H1 (cell line): ENCODE data around the gene PRX. TPM values are rescaled to one million over a fixed set of nuclear protein-coding genes. Genes with fewer than 3 reads are reported as not detected.

Source experiments
- CTCF ChIA-PET: fragments of 300-600 bp; sonication (Branson Sonifier 250); formaldehyde crosslinking; loops from one replicate; lab custom pipeline; 2021; ENCODE audit not compliant: partially characterized antibody; lab: Charles Lee
- POLR2A ChIA-PET: fragments of 300-600 bp; sonication (Branson Sonifier 250); formaldehyde crosslinking; loops from one replicate; lab custom pipeline; 2021; ENCODE audit warnings: inconsistent platforms; ENCODE audit not compliant: partially characterized antibody; lab: Charles Lee
- DNase-seq, 2 experiments: peaks; one replicate each; pipeline versions ENCODE4 v3.0.0 to v3.0.0-alpha.2; 2010 to 2022; ENCODE audit warnings: low spot score in 2 of 2, low read depth in 1 of 2, mixed read lengths in 1 of 2
- FAIRE-seq: peaks from 2 replicates; lab custom pipeline; 2011; peaks lifted over from hg19 to GRCh38; lab: Jason Lieb, UNC
- H2AFZ ChIP-seq: 2 replicates; pipeline ENCODE4 v1.8.1; 2012; ENCODE audit warnings: low read length, inconsistent platforms
- H2AK5ac ChIP-seq: 2 replicates; pipeline ENCODE4 v1.6.1; 2013; ENCODE audit warnings: low read depth, low read length
- H2BK120ac ChIP-seq: replicated peaks from 2 replicates; pipeline ENCODE3; 2013; ENCODE audit warnings: low read depth, low read length, inconsistent platforms
- H2BK12ac ChIP-seq: 2 replicates; pipeline ENCODE4 v1.6.1; 2013; ENCODE audit warnings: low read depth, low read length
- H2BK15ac ChIP-seq: 2 replicates; pipeline ENCODE4 v1.6.1; 2013; ENCODE audit warnings: low read length
- H2BK20ac ChIP-seq: 2 replicates; pipeline ENCODE4 v1.6.1; 2013; ENCODE audit warnings: low read length
- H2BK5ac ChIP-seq: 2 replicates; pipeline ENCODE4 v1.6.1; 2013; ENCODE audit warnings: low read depth, low read length
- H3K14ac ChIP-seq: 2 replicates; pipeline ENCODE4 v1.6.1; 2013; ENCODE audit warnings: inconsistent platforms; ENCODE audit not compliant: insufficient read length
- H3K18ac ChIP-seq: 2 replicates; pipeline ENCODE4 v1.6.1; 2013; ENCODE audit warnings: low read length; ENCODE audit errors: extremely low read depth
- H3K23ac ChIP-seq: 2 replicates; pipeline ENCODE4 v1.6.1; 2013; ENCODE audit warnings: inconsistent platforms; ENCODE audit not compliant: insufficient read length
- H3K23me2 ChIP-seq: 2 replicates; pipeline ENCODE4 v1.6.1; 2013; ENCODE audit warnings: low read depth, low read length
- H3K27ac ChIP-seq: 2 replicates; pipeline ENCODE4 v1.6.1; 2011; ENCODE audit warnings: low read depth, low read length, inconsistent platforms
- H3K27me3 ChIP-seq, 4 experiments: replicated peaks in 1 of 4; 1 replicate in 1 of 4; 2 replicates in 3 of 4; pipeline versions ENCODE4 v1.6.1 to v1.8.1; 2011 to 2013; ENCODE audit warnings: low read length in 3 of 4, mild to moderate bottlenecking in 3 of 4, inconsistent platforms in 2 of 4, mixed read lengths in 2 of 4, moderate library complexity in 1 of 4; ENCODE audit not compliant: control insufficient read depth in 3 of 4, insufficient read depth in 3 of 4; ENCODE audit errors: extremely low read depth in 1 of 4
- H3K36me3 ChIP-seq, 4 experiments: 2 replicates each; pipeline versions ENCODE4 v1.6.1 to v1.8.1; 2011 to 2013; ENCODE audit warnings: mild to moderate bottlenecking in 4 of 4, low read length in 3 of 4, moderate library complexity in 2 of 4, control low read depth in 1 of 4, inconsistent platforms in 1 of 4; ENCODE audit not compliant: insufficient read depth in 4 of 4, control insufficient read depth in 2 of 4
- H3K4ac ChIP-seq: replicated peaks from 2 replicates; pipeline ENCODE3; 2013; ENCODE audit warnings: low read length, low read depth, mixed read lengths, inconsistent platforms; ENCODE audit not compliant: insufficient read length
- H3K4me1 ChIP-seq, 4 experiments: replicated peaks in 1 of 4; 1 replicate in 1 of 4; 2 replicates in 3 of 4; pipeline versions ENCODE4 v1.6.1 to v1.8.1; 2011 to 2013; ENCODE audit warnings: low read length in 3 of 4, inconsistent platforms in 2 of 4, mixed read lengths in 1 of 4; ENCODE audit not compliant: insufficient read depth in 4 of 4, control insufficient read depth in 3 of 4
- H3K4me2 ChIP-seq, 2 experiments: 2 replicates each; pipeline versions ENCODE4 v1.6.1 to v1.8.1; 2011 to 2013; ENCODE audit warnings: low read depth in 2 of 2, low read length in 2 of 2, control low read depth in 1 of 2, inconsistent platforms in 1 of 2, mild to moderate bottlenecking in 1 of 2; ENCODE audit not compliant: insufficient read depth in 1 of 2
- H3K4me3 ChIP-seq, 4 experiments: fragments of 200-600, 300-600 bp in 1 of 4; sonication (generic), shearing (Covaris generic), sonication (Bioruptor Twin) in 1 of 4; 2 replicates each; pipeline versions ENCODE4 v1.5.1 to v1.8.1; 2011 to 2016; ENCODE audit warnings: low read length in 4 of 4, low read depth in 3 of 4, control low read depth in 2 of 4, inconsistent platforms in 2 of 4, mild to moderate bottlenecking in 2 of 4, mixed read lengths in 1 of 4, moderate library complexity in 1 of 4; ENCODE audit not compliant: insufficient read depth in 2 of 4; ENCODE audit errors: extremely low read depth in 1 of 4
- H3K56ac ChIP-seq: replicated peaks from 2 replicates; pipeline ENCODE3; 2013; ENCODE audit warnings: low read depth, mild to moderate bottlenecking, mixed read lengths, low read length, inconsistent platforms; ENCODE audit not compliant: insufficient read length
- H3K79me1 ChIP-seq: 2 replicates; pipeline ENCODE4 v1.6.1; 2013; ENCODE audit warnings: low read depth, low read length, control low read depth
- H3K79me2 ChIP-seq, 2 experiments: 2 replicates each; pipeline versions ENCODE4 v1.6.1 to v1.8.1; 2012 to 2013; ENCODE audit warnings: low read length in 2 of 2, mild to moderate bottlenecking in 2 of 2, inconsistent platforms in 1 of 2; ENCODE audit not compliant: insufficient read depth in 2 of 2, control insufficient read depth in 1 of 2
- H3K9ac ChIP-seq, 4 experiments: replicated peaks in 1 of 4; 1 replicate in 1 of 4; 2 replicates in 3 of 4; pipeline versions ENCODE4 v1.6.1 to v1.8.1; 2011 to 2013; ENCODE audit warnings: low read depth in 3 of 4, low read length in 3 of 4, control low read depth in 2 of 4, mild to moderate bottlenecking in 2 of 4, moderate library complexity in 2 of 4, inconsistent platforms in 1 of 4; ENCODE audit errors: extremely low read depth in 1 of 4
- H3K9me3 ChIP-seq, 2 experiments: 2 replicates each; pipeline versions ENCODE4 v1.6.1 to v1.8.1; 2012 to 2013; ENCODE audit warnings: mild to moderate bottlenecking in 2 of 2, moderate library complexity in 2 of 2, control low read depth in 1 of 2, inconsistent platforms in 1 of 2, low read depth in 1 of 2, low read length in 1 of 2, mixed read lengths in 1 of 2; ENCODE audit not compliant: insufficient read depth in 2 of 2
- H4K20me1 ChIP-seq, 2 experiments: replicated peaks in 1 of 2; 2 replicates each; pipeline versions ENCODE3 to v1.8.1; 2011 to 2013; ENCODE audit warnings: inconsistent platforms in 2 of 2, low read length in 2 of 2, mild to moderate bottlenecking in 1 of 2; ENCODE audit not compliant: insufficient read depth in 2 of 2, control insufficient read depth in 1 of 2
- H4K5ac ChIP-seq: 2 replicates; pipeline ENCODE4 v1.6.1; 2013; ENCODE audit warnings: low read length, low read depth, mixed read lengths, inconsistent platforms; ENCODE audit not compliant: insufficient read length
- H4K8ac ChIP-seq: 2 replicates; pipeline ENCODE4 v1.8.0; 2013; ENCODE audit warnings: mild to moderate bottlenecking, moderate library complexity, low read length, inconsistent platforms; ENCODE audit not compliant: insufficient read depth; ENCODE audit errors: extremely low read depth
- H4K91ac ChIP-seq: replicated peaks from 2 replicates; pipeline ENCODE3; 2013; ENCODE audit warnings: low read length, mixed read lengths, inconsistent platforms; ENCODE audit not compliant: insufficient read length
- ATF2 ChIP-seq: IDR thresholded peaks from 2 replicates; pipeline ENCODE4 v1.6.1; 2012; ENCODE audit warnings: low read length, inconsistent platforms
- CTBP2 ChIP-seq: IDR thresholded peaks from 2 replicates; pipeline ENCODE4 v1.7.0; 2011; ENCODE audit warnings: borderline replicate concordance, mild to moderate bottlenecking, moderate library complexity, mixed read lengths, low read length; ENCODE audit not compliant: insufficient read depth, insufficient read length
- CTCF ChIP-seq, 3 experiments: IDR thresholded peaks; 1 replicate in 2 of 3; 2 replicates in 1 of 3; pipeline versions ENCODE4 v1.5.1 to v1.6.1; 2011; ENCODE audit warnings: low read length in 3 of 3, mild to moderate bottlenecking in 3 of 3, inconsistent platforms in 2 of 3, low read depth in 1 of 3, moderate library complexity in 1 of 3; ENCODE audit not compliant: insufficient read depth in 1 of 3; ENCODE audit errors: control extremely low read depth in 1 of 3
- KDM1A ChIP-seq: fragments of 200-600, 300-600 bp; sonication (generic); IDR thresholded peaks from 2 replicates; pipeline ENCODE4 v1.7.1; 2016; ENCODE audit warnings: mild to moderate bottlenecking, low read length, borderline replicate concordance
- RFX5 ChIP-seq: IDR thresholded peaks from 2 replicates; pipeline ENCODE4 v1.6.1; 2011; ENCODE audit warnings: low read depth, low read length, improper control_type of control experiment, borderline replicate concordance
- TBP ChIP-seq: IDR thresholded peaks from 2 replicates; pipeline ENCODE4 v1.6.1; 2011; ENCODE audit warnings: low read depth, low read length, improper control_type of control experiment
- WGBS, 2 experiments: shearing (Covaris generic) in 1 of 2; methylation state at CpG; one replicate each; pipeline versions ENCODE4 v1.1.6 to v1.1.7; 2013 to 2015; ENCODE audit warnings: low lambda C conversion rate in 2 of 2, mixed read lengths in 2 of 2, inconsistent platforms in 1 of 2, low coverage in 1 of 2, missing lambda C conversion rate in 1 of 2; ENCODE audit not compliant: insufficient replicate concordance in 2 of 2, insufficient coverage in 1 of 2, insufficient read length in 1 of 2; ENCODE audit errors: extremely low coverage in 1 of 2, missing lambda C conversion rate in 1 of 2; 5-methylcytosine and 5-hydroxymethylcytosine counted together
- polyA plus RNA-seq, 7 experiments: library from polyadenylated mRNA; depleted of rRNA in 3 of 7; stranded (reverse) in 5 of 7; unstranded in 2 of 7; fragments of >200 nt in 5 of 7; fragments of 200-250 nt in 2 of 7; gene quantifications; 1 replicate in 5 of 7; 2 replicates in 1 of 7; 4 replicates in 1 of 7; pipeline versions ENCODE4 v1.2.1 to v1.2.3, GENCODE V29; 2011 to 2013; ENCODE audit warnings: missing spikeins in 2 of 7, mixed read lengths in 2 of 7
- total RNA-seq: library from RNA; stranded (reverse); fragmentation: NEBNext Ultra II Directional; extraction: Animal tissue kit (Norgen Biotek cat#: 25700); gene quantifications from 2 replicates; pipeline ENCODE4 v1.2.1, GENCODE V29; 2021

Gene PRX
- total and polyA plus RNA-seq, 2 of the 8 experiments (the other 6 are each of a cell fraction or from before 2014, with no cell fraction given), result 2.8 to 5.8 TPM

- POLR2A ChIA-PET, result interaction anchor here (0.7 to 5.4 kb wide), 5 partner anchors 11 to 36 kb away, joined by 3 to 24 read pairs (median 4); no protein-coding TSS in a partner anchor
- TF ChIP-seq CTBP2 (no peak), KDM1A (no peak), ATF2 (no peak), RFX5 (no peak), TBP (no peak), CTCF (IDR thresholded peaks at IDR 0.05; ENCODE audit: control extremely low read depth in 1 of 3, insufficient read depth in 1 of 3, low read depth in 1 of 3, low read length in 3 of 3) (no peak)
These were observed 16.2 kb downstream of the PRX start for GRCh38 chr19:40396886-40397567.

More at GRCh38 chr19:40396886-40397567, 16.2 kb downstream of the PRX start:
- Histone ChIP-seq H3K9ac (no peak overlapping the region), H2AFZ (no peak overlapping the region), H2BK12ac (no peak overlapping the region), H3K23me2 (peaks cover 3% of the 10 kb centered on the region; the same call in 1 of the 2 replicates), H3K56ac (no peak overlapping the region), H3K23ac (no peak overlapping the region), H3K36me3 (no peaks in the 10 kb centered on the region), H3K27me3 (peaks cover 0 to 8% (median 5%) of the 10 kb centered on the region in 4 experiments; a peak in 6 of 7 replicates), H2BK20ac (no peak overlapping the region), H2AK5ac (no peak overlapping the region), H4K91ac (no peak overlapping the region), H2BK5ac (no peak overlapping the region), H4K8ac (no peak overlapping the region), H3K79me2 (no peaks in the 10 kb centered on the region), H3K4me2 (no peak overlapping the region), H2BK120ac (no peak overlapping the region), H3K4me3 (no peak overlapping the region), H3K27ac (no peak overlapping the region), H3K14ac (no peak overlapping the region), H4K20me1 (peaks cover 0 to 1% of the 10 kb centered on the region in 2 experiments), H4K5ac (no peak overlapping the region), H3K18ac (no peak overlapping the region), H3K4ac (no peak overlapping the region), H3K4me1 (peaks cover 0 to 5% (median 4%) of the 10 kb centered on the region in 4 experiments; a peak in 5 of 7 replicates), H3K79me1 (no peaks in the 10 kb centered on the region), H3K9me3 (no peaks in the 10 kb centered on the region), H2BK15ac (no peak overlapping the region; the same call in 1 of the 2 replicates)
- FAIRE-seq, result no peak
- 88% methylated on average over 15 of the region's 20 CpGs; no CpG with 5 or more reads in 1 of the 2 experiments for WGBS, 2 experiments
- DNase-seq, result no peak
- CTCF ChIA-PET, result interaction anchor here (0.7 to 2.5 kb wide), 10 partner anchors 9 to 257 kb away, joined by 3 to 12 read pairs (median 3); no protein-coding TSS in a partner anchor
